ENCODE measurements around the gene MTCH1.

MTCH1 gene

DNA sequence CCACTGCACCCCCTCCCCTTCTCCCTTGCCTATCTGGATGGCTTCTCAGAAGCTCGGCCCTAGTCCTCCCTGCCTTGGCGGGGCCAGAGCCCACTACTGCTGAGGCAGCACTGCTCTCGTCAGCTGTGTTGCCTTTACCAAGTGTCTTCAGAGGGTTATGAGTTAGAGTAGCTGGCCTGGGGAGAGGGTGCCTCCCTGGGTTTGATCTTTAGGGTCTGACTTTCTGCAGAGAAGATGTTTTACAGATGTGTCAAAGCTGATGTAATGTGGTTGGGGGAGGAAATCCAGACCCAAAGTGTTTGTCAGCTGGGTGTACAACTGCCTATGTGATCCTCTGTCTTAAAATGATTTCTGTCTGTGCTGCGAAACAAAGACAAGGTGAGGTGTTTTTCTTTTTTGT, 61.9 kb downstream of the MTCH1 start:
- no peak for DNase-seq

DNA sequence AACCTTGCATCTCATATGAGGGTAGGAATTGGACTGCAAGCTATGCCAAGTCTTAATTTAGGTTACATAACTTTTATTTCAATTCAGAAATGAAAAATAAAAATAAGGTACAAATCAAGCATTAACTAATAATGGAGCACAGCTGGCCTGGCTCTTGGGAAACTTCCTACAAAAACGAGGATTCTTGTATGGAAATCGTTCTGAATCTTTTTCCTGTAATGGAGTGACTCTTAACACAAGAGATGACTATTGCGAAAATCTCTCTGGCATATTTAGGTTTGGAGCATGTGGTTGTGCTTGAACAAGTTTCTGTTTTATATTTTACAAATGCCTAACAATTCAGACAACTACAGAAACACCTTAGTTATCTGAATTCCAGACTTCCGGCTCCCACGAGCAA, 65.5 kb downstream of the MTCH1 start:
- DNase-seq, result no peak

DNA sequence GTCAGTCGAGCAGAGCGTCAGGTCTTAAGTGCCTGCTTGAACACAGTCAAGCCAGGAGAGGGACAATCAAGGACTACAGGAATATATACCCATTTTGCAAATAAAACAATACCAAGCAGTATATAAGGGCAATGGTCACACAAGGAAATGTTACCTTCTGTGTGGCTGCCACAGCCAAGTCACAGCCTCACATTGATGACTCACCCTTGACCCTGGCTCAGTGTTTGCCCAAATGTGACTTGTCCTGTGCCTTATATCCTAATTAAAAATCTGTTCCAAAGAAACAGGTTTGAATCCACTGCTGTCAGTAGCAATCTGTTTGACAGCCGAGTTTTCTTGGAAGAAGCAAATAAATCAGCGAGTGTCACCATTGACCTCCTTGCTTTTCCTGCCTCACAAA, 65.9 kb downstream of the MTCH1 start:
- no peak for DNase-seq

Data from KG1 (cell line).